MM.1S (cell line): ENCODE results near the gene ARR3.

ENCODE experiments used
- DNase-seq: peaks from one replicate; pipeline ENCODE4 v3.0.0-alpha.2; 2015
- H2AFZ ChIP-seq: fragments of 300-600 bp; sonication (generic); 2 replicates; pipeline ENCODE4 v1.6.0; 2016; ENCODE audit warnings: antibody characterized with exemption, low read length
- H3F3A ChIP-seq: fragments of 300-600 bp; sonication (generic); 2 replicates; pipeline ENCODE4 v1.6.1; 2016; ENCODE audit warnings: mild to moderate bottlenecking, antibody characterized with exemption, low read length, moderate library complexity, mixed read lengths; ENCODE audit not compliant: insufficient read depth
- H3K27ac ChIP-seq: fragments of 300-600 bp; sonication (generic); 2 replicates; pipeline ENCODE4 v1.5.1; 2016; ENCODE audit warnings: mild to moderate bottlenecking, low read length
- H3K27me3 ChIP-seq: fragments of 300-600 bp; sonication (generic); replicated peaks from 2 replicates; pipeline ENCODE4 v1.6.0; 2016; ENCODE audit warnings: low read length; ENCODE audit not compliant: insufficient read depth
- H3K36me3 ChIP-seq: fragments of 300-600 bp; sonication (generic); replicated peaks from 2 replicates; pipeline ENCODE4 v1.6.1; 2016; ENCODE audit warnings: mild to moderate bottlenecking, low read length, mixed read lengths; ENCODE audit not compliant: insufficient read depth
- H3K4me1 ChIP-seq: fragments of 300-600 bp; sonication (generic); 2 replicates; pipeline ENCODE4 v1.6.1; 2016; ENCODE audit warnings: low read length, mixed read lengths
- H3K4me2 ChIP-seq: fragments of 300-600 bp; sonication (generic); 2 replicates; pipeline ENCODE4 v1.6.0; 2016; ENCODE audit warnings: low read depth, low read length
- H3K4me3 ChIP-seq: fragments of 300-600 bp; sonication (generic); 2 replicates; pipeline ENCODE4 v1.5.1; 2016; ENCODE audit warnings: low read length, mixed read lengths
- H3K79me2 ChIP-seq: fragments of 300-600 bp; sonication (generic); 2 replicates; pipeline ENCODE4 v1.6.1; 2016; ENCODE audit warnings: mixed run types, low read length, mixed read lengths
- H3K9ac ChIP-seq: fragments of 300-600 bp; sonication (generic); 2 replicates; pipeline ENCODE4 v1.6.1; 2016; ENCODE audit warnings: low read length, mixed read lengths
- H3K9me2 ChIP-seq: fragments of 300-600 bp; sonication (generic); replicated peaks from 2 replicates; pipeline ENCODE4 v1.6.1; 2016; ENCODE audit warnings: mild to moderate bottlenecking, low read length, mixed read lengths; ENCODE audit not compliant: insufficient read depth
- H3K9me3 ChIP-seq: fragments of 300-600 bp; sonication (generic); replicated peaks from 2 replicates; pipeline ENCODE4 v1.6.1; 2016; ENCODE audit warnings: mild to moderate bottlenecking, low read length, mixed read lengths; ENCODE audit not compliant: insufficient read depth
- H4K20me1 ChIP-seq: fragments of 300-600 bp; sonication (generic); 2 replicates; pipeline ENCODE4 v1.6.1; 2016; ENCODE audit warnings: mild to moderate bottlenecking, low read length, moderate library complexity, mixed read lengths; ENCODE audit not compliant: insufficient read depth
- EZH2 ChIP-seq: fragments of 300-600 bp; sonication (generic); optimal IDR thresholded peaks from 2 replicates; pipeline ENCODE3; 2017; ENCODE audit warnings: low read depth, mild to moderate bottlenecking, antibody characterized with exemption, low read length, mixed read lengths
- EZH2phosphoT487 ChIP-seq: fragments of 300-600 bp; sonication (generic); IDR thresholded peaks from 2 replicates; pipeline ENCODE4 v1.6.1; 2018; ENCODE audit warnings: antibody characterized with exemption, low read length
- TF ChIP-seq, protein P1 (sequence below): fragments of 300-600 bp; sonication (generic); IDR thresholded peaks from 2 replicates; pipeline ENCODE4 v1.5.1; 2016; ENCODE audit warnings: antibody characterized with exemption, low read length, mixed read lengths

Gene ARR3

DNA sequence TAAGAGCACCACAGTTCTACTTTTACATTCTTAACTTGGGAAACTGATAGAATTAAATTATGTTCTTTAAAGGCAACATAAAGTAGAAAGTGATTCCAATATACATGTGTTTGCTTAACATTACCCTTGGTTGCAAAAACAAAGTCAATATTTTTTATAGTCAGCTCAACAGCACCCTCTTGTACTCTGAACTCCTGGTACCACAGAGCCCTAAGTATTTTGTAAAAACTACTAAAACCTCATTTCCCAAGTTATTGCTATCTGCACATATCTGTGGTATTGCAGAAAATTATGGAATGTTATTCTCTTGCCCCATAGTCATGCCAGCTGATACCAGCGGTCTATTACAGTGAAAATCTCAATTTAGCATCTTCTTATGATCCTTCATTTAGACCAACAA is 24.7 kb downstream of the ARR3 start:
- H3K79me2 ChIP-seq, result peaks cover 50% of the 10 kb centered on the region
- no peak overlapping the region for H3K4me3 ChIP-seq
- H3K27ac ChIP-seq, result no peak overlapping the region
- H3K9me2 ChIP-seq, result no peaks in the 10 kb centered on the region
- no peaks in the 10 kb centered on the region for H4K20me1 ChIP-seq
- H3K4me2 ChIP-seq, result 0 out of 2 replicates have a peak overlapping the region, but pooled peaks have one; percentile 15
- no peak overlapping the region for H2AFZ ChIP-seq
- no peaks in the 10 kb centered on the region for H3K36me3 ChIP-seq
- H3K4me1 ChIP-seq, result 0 out of 2 replicates have a peak, but pooled peaks cover 3% of the 10 kb centered on the region
- no peaks in the 10 kb centered on the region for H3K9me3 ChIP-seq
- H3K9ac ChIP-seq, result no peak overlapping the region
- 0 out of 2 replicates have a peak, but pooled peaks cover 3% of the 10 kb centered on the region for H3F3A ChIP-seq
- no peaks in the 10 kb centered on the region for H3K27me3 ChIP-seq
- TF ChIP-seq EZH2phosphoT487 (no peak), EZH2 (no peak)
- TF ChIP-seq, protein P1, sequence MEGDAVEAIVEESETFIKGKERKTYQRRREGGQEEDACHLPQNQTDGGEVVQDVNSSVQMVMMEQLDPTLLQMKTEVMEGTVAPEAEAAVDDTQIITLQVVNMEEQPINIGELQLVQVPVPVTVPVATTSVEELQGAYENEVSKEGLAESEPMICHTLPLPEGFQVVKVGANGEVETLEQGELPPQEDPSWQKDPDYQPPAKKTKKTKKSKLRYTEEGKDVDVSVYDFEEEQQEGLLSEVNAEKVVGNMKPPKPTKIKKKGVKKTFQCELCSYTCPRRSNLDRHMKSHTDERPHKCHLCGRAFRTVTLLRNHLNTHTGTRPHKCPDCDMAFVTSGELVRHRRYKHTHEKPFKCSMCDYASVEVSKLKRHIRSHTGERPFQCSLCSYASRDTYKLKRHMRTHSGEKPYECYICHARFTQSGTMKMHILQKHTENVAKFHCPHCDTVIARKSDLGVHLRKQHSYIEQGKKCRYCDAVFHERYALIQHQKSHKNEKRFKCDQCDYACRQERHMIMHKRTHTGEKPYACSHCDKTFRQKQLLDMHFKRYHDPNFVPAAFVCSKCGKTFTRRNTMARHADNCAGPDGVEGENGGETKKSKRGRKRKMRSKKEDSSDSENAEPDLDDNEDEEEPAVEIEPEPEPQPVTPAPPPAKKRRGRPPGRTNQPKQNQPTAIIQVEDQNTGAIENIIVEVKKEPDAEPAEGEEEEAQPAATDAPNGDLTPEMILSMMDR, result no peak
- DNase-seq, result no peak

DNA sequence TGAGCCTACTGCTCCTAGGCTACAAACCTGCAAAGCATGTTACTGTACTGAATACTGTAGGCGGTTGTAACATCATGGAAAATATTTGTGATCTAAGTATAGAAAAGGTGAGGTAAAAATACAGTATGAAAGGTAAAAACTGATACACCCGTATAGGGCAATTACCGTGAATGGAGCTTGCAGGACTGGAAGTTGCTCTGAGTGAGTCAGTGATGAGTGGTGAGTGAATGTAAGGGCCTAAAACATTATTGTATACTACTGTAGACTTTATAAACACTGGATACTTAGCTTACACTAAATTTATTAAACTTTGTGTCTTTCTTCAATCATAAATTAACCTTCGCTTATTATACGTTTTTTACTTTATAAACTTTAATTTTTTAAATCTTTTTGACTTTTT is 25.5 kb downstream of the ARR3 start:
- Histone ChIP-seq H3K36me3 (no peaks in the 10 kb centered on the region), H3K4me2 (no peak overlapping the region)
- DNase-seq, result no peak

DNA sequence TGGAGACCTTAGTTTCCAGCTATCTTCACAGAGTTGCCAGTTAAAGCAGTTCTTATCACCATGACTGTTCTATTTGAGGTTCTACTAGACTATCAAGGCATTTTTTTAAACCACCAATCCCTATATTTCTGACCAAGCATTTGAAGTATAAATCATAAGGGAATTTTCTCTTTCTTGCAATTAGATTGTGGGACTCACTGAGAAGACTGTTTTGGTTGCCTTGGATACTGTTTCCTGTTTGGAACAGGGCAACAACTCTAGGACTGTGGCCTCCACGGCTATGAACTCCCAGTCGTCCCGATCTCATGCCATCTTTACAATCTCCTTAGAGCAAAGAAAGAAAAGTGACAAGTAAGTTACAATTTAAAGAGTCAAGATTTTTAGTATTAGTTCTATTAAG is 33.6 kb downstream of the ARR3 start:
- no peak for DNase-seq
- Histone ChIP-seq H4K20me1 (no peaks in the 10 kb centered on the region), H2AFZ (no peak overlapping the region), H3K9me2 (no peaks in the 10 kb centered on the region), H3K9me3 (no peaks in the 10 kb centered on the region), H3F3A (no peaks in the 10 kb centered on the region), H3K79me2 (no peaks in the 10 kb centered on the region; the same call in 1 of the 2 replicates), H3K36me3 (peaks cover 4% of the 10 kb centered on the region; the same call in 1 of the 2 replicates), H3K4me3 (no peak overlapping the region), H3K4me1 (no peaks in the 10 kb centered on the region), H3K4me2 (no peak overlapping the region), H3K27ac (no peak overlapping the region), H3K27me3 (no peaks in the 10 kb centered on the region), H3K9ac (no peak overlapping the region)
- TF ChIP-seq EZH2phosphoT487, result no peak

More for the DNA sequence above, 25.5 kb downstream of the ARR3 start:
- Histone ChIP-seq H3F3A (0 out of 2 replicates have a peak, but pooled peaks cover 3% of the 10 kb centered on the region), H2AFZ (no peak overlapping the region), H3K9me3 (no peaks in the 10 kb centered on the region), H4K20me1 (no peaks in the 10 kb centered on the region), H3K27me3 (no peaks in the 10 kb centered on the region), H3K27ac (no peak overlapping the region), H3K4me1 (0 out of 2 replicates have a peak, but pooled peaks cover 3% of the 10 kb centered on the region), H3K4me3 (no peak overlapping the region), H3K9ac (no peak overlapping the region), H3K9me2 (no peaks in the 10 kb centered on the region), H3K79me2 (peaks cover 50% of the 10 kb centered on the region)
- TF ChIP-seq EZH2phosphoT487 (no peak), EZH2 (no peak)
- TF ChIP-seq, protein P1, result no peak

DNA sequence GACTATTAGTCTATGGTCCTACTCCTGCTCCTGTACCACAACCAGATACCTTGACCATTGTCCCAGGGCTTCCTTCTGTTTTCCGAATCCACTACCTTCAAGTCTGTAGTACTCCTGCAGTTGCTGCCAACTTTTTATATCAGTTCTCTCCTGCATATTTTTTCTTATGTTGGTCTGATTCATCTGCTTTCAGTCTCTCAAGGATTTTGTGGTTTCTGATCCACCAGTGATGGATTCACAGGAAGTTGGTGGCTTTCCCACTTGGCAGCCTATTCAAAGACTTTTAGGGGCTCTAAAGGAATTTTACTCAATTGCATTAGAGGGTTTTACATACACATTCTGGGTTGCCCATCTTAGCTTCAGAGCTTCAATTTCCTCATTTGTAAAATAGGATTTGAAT is 45.4 kb downstream of the ARR3 start:
- Histone ChIP-seq H3K27me3 (no peaks in the 10 kb centered on the region), H3K4me3 (no peak overlapping the region), H4K20me1 (no peaks in the 10 kb centered on the region), H3K4me1 (no peaks in the 10 kb centered on the region), H3F3A (no peaks in the 10 kb centered on the region), H3K9me2 (no peaks in the 10 kb centered on the region), H3K79me2 (peaks cover 14% of the 10 kb centered on the region; the same call in 1 of the 2 replicates), H3K27ac (no peak overlapping the region), H3K9me3 (no peaks in the 10 kb centered on the region), H3K9ac (no peak overlapping the region), H3K4me2 (no peak overlapping the region), H3K36me3 (no peaks in the 10 kb centered on the region; the same call in 1 of the 2 replicates), H2AFZ (no peak overlapping the region)
- TF ChIP-seq EZH2phosphoT487, result no peak
- TF ChIP-seq EZH2, result no peak
- TF ChIP-seq, protein P1, result no peak
- no peak for DNase-seq
